ENCODE results near the gene WFIKKN1. TPM values are rescaled to one million over a fixed set of nuclear protein-coding genes. Genes with fewer than 3 reads are reported as not detected.
A peak's percentile ranks its signal among the peaks of the same experiment; 100 is the strongest.

The WFIKKN1 gene
- total RNA-seq, 1 donor from 2014 or later: 0.89 TPM

DNA sequence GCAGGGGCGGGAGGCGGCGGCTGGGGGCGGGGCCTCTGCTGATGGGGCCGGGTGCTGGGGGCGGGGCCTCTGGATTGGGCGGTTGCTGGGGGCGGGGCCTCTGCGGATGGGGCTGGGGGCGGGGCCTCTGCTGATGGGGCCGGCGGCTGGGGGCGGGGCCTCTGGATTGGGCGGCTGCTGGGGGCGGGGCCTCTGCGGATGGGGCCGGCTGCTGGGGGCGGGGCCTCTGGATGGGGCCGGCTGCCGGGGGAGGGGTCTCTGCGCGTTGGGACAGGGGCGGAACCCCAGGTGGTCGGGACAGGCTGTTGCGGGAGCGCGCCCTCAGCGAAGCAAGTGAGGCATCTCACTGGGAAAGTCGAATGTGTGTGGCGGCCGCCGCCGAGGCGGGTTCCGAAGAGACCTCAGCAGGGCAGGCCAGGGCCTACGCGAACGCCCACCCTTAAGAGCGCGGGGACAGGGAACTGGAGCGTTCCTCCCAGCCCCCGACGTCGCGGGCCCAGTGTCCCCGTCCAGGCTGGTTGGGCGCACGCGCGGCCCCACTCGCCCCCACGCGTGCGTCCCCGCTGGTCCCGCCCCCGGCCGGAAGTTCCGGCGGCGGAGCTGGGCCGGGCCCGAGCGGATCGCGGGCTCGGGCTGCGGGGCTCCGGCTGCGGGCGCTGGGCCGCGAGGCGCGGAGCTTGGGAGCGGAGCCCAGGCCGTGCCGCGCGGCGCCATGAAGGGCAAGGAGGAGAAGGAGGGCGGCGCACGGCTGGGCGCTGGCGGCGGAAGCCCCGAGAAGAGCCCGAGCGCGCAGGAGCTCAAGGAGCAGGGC, 49.2 kb downstream of the WFIKKN1 start, which contains the start of gene STUB1:
Gene STUB1, plus strand, starts transcription at position 597 of the 811 bp plus-strand sequence. Its CDS starts 116 bp downstream, at position 713.
- peaks cover 35% of the 10 kb centered on the region for H3K4me1 ChIP-seq (ENCODE audit: insufficient read depth, low read length)
- FAIRE-seq: no peak
- H3K4me3 Mint-ChIP-seq (ENCODE audit: unreplicated experiment): peak within 1 kb of the TSS; percentile 89
- H3K9me3 ChIP-seq (ENCODE audit: insufficient read depth, low read depth, low read length): no peaks in the 10 kb centered on the region
- H2AFZ ChIP-seq (ENCODE audit: low read depth, low read length): peak within 1 kb of the TSS; percentile 93
- peak; percentile 67 for DNase-seq (ENCODE audit: low read depth)
- H3K4me2 ChIP-seq (ENCODE audit: low read length): peak within 1 kb of the TSS; percentile 98
- peaks cover 38% of the 10 kb centered on the region for H4K20me1 ChIP-seq (ENCODE audit: insufficient read depth, low read length)
- no peaks in the 10 kb centered on the region for H3K27me3 Mint-ChIP-seq (ENCODE audit: low read depth, unreplicated experiment)
- peaks cover 3% of the 10 kb centered on the region for H3K36me3 ChIP-seq (ENCODE audit: insufficient read depth, low read length)
- H3K4me3 ChIP-seq (ENCODE audit: insufficient read depth, low read depth, low read length): peak within 1 kb of the TSS; percentile 78
- H3K79me2 ChIP-seq (ENCODE audit: insufficient read depth, low read length): peaks cover 42% of the 10 kb centered on the region
- H3K9me3 Mint-ChIP-seq (ENCODE audit: unreplicated experiment): no peaks in the 10 kb centered on the region
- H3K9ac ChIP-seq (ENCODE audit: low read length): peak within 1 kb of the TSS; percentile 90
- no peaks in the 10 kb centered on the region for H3K27me3 ChIP-seq (ENCODE audit: insufficient read depth, low read length)
- TF ChIP-seq, protein P1, sequence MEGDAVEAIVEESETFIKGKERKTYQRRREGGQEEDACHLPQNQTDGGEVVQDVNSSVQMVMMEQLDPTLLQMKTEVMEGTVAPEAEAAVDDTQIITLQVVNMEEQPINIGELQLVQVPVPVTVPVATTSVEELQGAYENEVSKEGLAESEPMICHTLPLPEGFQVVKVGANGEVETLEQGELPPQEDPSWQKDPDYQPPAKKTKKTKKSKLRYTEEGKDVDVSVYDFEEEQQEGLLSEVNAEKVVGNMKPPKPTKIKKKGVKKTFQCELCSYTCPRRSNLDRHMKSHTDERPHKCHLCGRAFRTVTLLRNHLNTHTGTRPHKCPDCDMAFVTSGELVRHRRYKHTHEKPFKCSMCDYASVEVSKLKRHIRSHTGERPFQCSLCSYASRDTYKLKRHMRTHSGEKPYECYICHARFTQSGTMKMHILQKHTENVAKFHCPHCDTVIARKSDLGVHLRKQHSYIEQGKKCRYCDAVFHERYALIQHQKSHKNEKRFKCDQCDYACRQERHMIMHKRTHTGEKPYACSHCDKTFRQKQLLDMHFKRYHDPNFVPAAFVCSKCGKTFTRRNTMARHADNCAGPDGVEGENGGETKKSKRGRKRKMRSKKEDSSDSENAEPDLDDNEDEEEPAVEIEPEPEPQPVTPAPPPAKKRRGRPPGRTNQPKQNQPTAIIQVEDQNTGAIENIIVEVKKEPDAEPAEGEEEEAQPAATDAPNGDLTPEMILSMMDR (IDR thresholded peaks at IDR 0.05; ENCODE audit: insufficient read depth, low read depth, low read length): no peak
- TF ChIP-seq EZH2 (IDR thresholded peaks at IDR 0.05; ENCODE audit: insufficient read depth, low read length): no peak
- H3K27ac Mint-ChIP-seq (ENCODE audit: unreplicated experiment): peak within 1 kb of the TSS; percentile 87
- peaks cover 9% of the 10 kb centered on the region for H3K36me3 Mint-ChIP-seq (ENCODE audit: low read depth, unreplicated experiment)
- H3K27ac ChIP-seq (ENCODE audit: low read depth, low read length): peak within 1 kb of the TSS; percentile 70
- peaks cover 12% of the 10 kb centered on the region for H3K4me1 Mint-ChIP-seq (ENCODE audit: low read depth, unreplicated experiment)

DNA sequence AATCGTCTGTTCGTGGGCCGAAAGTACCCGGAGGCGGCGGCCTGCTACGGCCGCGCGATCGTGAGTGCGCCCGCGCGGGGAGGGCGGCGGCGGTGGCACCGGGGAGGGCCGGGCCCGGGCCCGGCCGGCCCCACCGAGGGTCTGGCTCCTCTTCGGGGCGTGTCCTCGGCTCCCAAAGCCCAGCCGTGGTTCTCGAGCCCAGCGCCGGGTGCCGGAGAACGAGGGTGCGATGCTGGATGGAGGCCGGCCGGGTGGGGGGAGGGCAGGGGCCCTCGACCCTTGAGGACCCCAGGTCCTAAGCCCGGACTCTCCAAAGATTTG, 49.8 kb downstream of the WFIKKN1 start:
- no peak for DNase-seq (ENCODE audit: low read depth)
- Mint-ChIP-seq H3K36me3 (ENCODE audit: low read depth, unreplicated experiment) (peaks cover 9% of the 10 kb centered on the region), H3K27me3 (ENCODE audit: low read depth, unreplicated experiment) (no peaks in the 10 kb centered on the region), H3K4me1 (ENCODE audit: low read depth, unreplicated experiment) (peaks cover 11% of the 10 kb centered on the region), H3K9me3 (ENCODE audit: unreplicated experiment) (no peaks in the 10 kb centered on the region), H3K4me3 (ENCODE audit: unreplicated experiment) (peak overlapping the region; percentile 89), H3K27ac (ENCODE audit: unreplicated experiment) (no peak overlapping the region)
- Histone ChIP-seq H3K9ac (ENCODE audit: low read length) (peak overlapping the region; percentile 90), H3K4me3 (ENCODE audit: insufficient read depth, low read depth, low read length) (peak overlapping the region; percentile 78), H3K4me1 (ENCODE audit: insufficient read depth, low read length) (peaks cover 32% of the 10 kb centered on the region), H3K36me3 (ENCODE audit: insufficient read depth, low read length) (peaks cover 3% of the 10 kb centered on the region), H3K27ac (ENCODE audit: low read depth, low read length) (peak overlapping the region; percentile 70), H4K20me1 (ENCODE audit: insufficient read depth, low read length) (peaks cover 35% of the 10 kb centered on the region), H3K79me2 (ENCODE audit: insufficient read depth, low read length) (peaks cover 48% of the 10 kb centered on the region), H2AFZ (ENCODE audit: low read depth, low read length) (peak overlapping the region; percentile 93), H3K4me2 (ENCODE audit: low read length) (peak overlapping the region; percentile 98), H3K9me3 (ENCODE audit: insufficient read depth, low read depth, low read length) (no peaks in the 10 kb centered on the region), H3K27me3 (ENCODE audit: insufficient read depth, low read length) (no peaks in the 10 kb centered on the region)
- no peak for FAIRE-seq
- TF ChIP-seq, protein P1 (IDR thresholded peaks at IDR 0.05; ENCODE audit: insufficient read depth, low read depth, low read length): no peak
- no peak for TF ChIP-seq EZH2 (IDR thresholded peaks at IDR 0.05; ENCODE audit: insufficient read depth, low read length)
